ENCODE data around the gene ADAP1. TPM values are rescaled to one million over a fixed set of nuclear protein-coding genes. Genes with fewer than 3 reads are reported as not detected.

ADAP1 gene
- total RNA-seq, 4 donors from 2014 or later = 84.9 to 360 (median 169) TPM

DNA sequence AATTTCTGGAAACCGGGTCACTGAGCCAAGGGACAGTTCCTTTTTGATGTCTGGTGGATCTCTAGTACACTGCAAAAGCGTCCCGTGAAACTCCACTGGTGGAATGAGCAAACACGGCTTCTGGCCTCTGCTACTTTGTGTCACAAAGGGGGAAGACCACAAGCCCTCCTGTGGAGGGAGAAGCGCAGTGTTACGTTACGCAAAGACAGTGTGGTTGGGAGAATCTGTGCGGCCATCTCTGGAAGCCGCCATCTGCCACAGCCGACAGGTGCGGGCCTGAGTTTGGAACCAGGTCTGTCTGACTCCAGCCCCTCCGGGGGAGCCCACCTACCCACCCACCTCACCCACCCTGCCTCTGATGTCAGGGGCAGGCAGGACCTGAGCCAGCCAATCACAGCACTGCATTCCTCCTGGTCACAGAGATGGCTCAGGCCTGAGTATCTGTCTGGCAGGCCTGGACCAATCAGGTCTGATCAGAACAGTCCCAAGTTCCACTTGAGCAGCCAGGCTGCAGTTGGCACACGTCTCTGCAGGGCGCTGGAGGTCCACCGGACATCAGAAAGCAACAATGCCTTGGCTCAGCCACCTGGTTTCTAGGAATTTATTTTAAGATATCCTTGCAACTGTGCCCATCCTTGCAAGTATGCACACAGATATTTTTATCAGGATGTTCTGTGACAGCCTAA lies 25.5 kb upstream of the ADAP1 start:
- Histone ChIP-seq H3K9me3 (no peaks in the 10 kb centered on the region), H3K27ac (no peak overlapping the region), H3K4me3 (no peak overlapping the region), H3K4me1 (peaks cover 10 to 44% (median 37%) of the 10 kb centered on the region in 4 donors), H3K36me3 (no peaks in the 10 kb centered on the region), H3K27me3 (peaks cover 16% of the 10 kb centered on the region)
- no peak for DNase-seq
- no peak for TF ChIP-seq POLR2AphosphoS5 (IDR thresholded peaks at IDR 0.05)
- intact Hi-C loops (cut with DNase I; ENCODE audit: low total_unique reads) = no loop called here
- in situ Hi-C loops (cut with MboI; ENCODE audit: low pct_ligation_motif_present in 1 of 4, low pct_unique_long_range_greater_than_20kb in 1 of 4, low sequenced_read_pairs in 3 of 4) = loop anchor here in 3 of 4 donors (25.0 kb wide), 2 partner anchors 157 to 182 kb away; partner anchors contain the start of gene ZFAND2A (in 2 of the 3)
- WGBS, 2 donors (ENCODE audit: low coverage in 1 of 2) = 77 to 95% methylated on average over 4 to 15 of the region's 15 CpGs

DNA sequence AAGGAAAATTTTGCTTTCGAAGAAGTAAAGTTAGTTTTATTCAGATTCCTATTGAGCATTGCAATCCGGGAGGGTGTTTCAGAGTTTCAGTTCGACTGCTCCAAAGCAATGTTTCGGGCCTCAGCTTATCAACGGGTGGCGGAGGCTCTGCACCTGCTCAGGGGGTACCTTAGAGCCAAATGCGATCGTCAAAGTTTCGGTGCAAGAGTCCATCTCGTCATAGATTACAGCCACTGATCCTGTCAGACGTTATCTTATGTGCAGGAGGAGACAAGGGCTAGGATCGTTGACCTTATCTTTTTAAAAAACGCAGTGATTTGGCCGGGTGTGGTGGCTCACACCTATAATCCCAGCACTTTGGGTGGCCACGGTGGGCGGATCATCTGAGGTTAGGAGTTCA lies 24.7 kb upstream of the ADAP1 start:
- no peak overlapping the region for H3K4me3 ChIP-seq
- peaks cover 10 to 48% (median 42%) of the 10 kb centered on the region in 4 donors for H3K4me1 ChIP-seq
- H3K36me3 ChIP-seq = no peaks in the 10 kb centered on the region
- intact Hi-C loops (cut with DNase I; ENCODE audit: low total_unique reads) = no loop called here
- in situ Hi-C loops (cut with MboI; ENCODE audit: low pct_ligation_motif_present in 1 of 4, low pct_unique_long_range_greater_than_20kb in 1 of 4, low sequenced_read_pairs in 3 of 4) = loop anchor here in 3 of 4 donors (25.0 kb wide), 2 partner anchors 158 to 183 kb away; partner anchors contain the start of gene ZFAND2A (in 2 of the 3)
- WGBS, 2 donors (ENCODE audit: low coverage in 1 of 2) = 83 to 100% methylated on average over 2 to 16 of the region's 16 CpGs
- TF ChIP-seq, protein P1, sequence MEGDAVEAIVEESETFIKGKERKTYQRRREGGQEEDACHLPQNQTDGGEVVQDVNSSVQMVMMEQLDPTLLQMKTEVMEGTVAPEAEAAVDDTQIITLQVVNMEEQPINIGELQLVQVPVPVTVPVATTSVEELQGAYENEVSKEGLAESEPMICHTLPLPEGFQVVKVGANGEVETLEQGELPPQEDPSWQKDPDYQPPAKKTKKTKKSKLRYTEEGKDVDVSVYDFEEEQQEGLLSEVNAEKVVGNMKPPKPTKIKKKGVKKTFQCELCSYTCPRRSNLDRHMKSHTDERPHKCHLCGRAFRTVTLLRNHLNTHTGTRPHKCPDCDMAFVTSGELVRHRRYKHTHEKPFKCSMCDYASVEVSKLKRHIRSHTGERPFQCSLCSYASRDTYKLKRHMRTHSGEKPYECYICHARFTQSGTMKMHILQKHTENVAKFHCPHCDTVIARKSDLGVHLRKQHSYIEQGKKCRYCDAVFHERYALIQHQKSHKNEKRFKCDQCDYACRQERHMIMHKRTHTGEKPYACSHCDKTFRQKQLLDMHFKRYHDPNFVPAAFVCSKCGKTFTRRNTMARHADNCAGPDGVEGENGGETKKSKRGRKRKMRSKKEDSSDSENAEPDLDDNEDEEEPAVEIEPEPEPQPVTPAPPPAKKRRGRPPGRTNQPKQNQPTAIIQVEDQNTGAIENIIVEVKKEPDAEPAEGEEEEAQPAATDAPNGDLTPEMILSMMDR (IDR thresholded peaks at IDR 0.05) = no peak
- TF ChIP-seq POLR2AphosphoS5 (IDR thresholded peaks at IDR 0.05) (no peak), EP300 (IDR thresholded peaks at IDR 0.05; ENCODE audit: low read depth) (no peak), POLR2A (IDR thresholded peaks at IDR 0.05) (no peak)
- peaks cover 8% of the 10 kb centered on the region for H3K27me3 ChIP-seq
- no peaks in the 10 kb centered on the region for H3K9me3 ChIP-seq
- no peak for DNase-seq
- no peak overlapping the region for H3K27ac ChIP-seq

DNA sequence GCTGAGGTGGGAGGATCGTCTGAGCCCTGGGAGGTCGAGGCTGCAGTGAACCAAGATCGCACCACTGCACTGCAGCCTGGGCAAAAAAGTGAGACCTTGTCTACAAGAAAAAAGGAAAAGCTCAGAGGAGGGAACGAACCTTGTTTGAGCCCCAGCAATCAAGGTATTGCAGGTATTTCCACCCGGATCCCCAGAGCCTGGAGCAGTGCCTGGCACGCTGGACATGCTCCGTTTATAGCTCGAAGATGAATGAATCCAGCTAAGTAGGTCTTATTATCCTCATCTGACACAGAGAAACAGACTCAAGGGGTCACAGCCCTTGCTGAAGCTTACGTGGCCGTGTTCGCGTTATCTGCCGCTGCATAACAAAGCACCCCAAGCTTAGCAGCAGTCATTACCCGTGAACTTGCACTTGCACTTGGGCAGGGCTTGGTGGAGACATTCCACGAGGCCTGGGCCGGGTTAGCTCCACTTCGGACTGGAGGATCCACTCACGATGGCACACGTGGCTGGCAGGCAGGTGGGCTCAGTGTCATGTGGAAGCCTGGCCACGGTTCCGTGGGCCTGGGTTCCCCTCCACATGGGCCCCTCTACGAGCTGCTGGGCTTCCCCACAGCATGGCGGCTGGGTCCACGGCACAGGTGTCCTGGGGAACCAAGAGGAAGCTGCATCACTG lies 24.1 kb upstream of the ADAP1 start:
- peaks cover 6% of the 10 kb centered on the region for H3K27me3 ChIP-seq

DNA sequence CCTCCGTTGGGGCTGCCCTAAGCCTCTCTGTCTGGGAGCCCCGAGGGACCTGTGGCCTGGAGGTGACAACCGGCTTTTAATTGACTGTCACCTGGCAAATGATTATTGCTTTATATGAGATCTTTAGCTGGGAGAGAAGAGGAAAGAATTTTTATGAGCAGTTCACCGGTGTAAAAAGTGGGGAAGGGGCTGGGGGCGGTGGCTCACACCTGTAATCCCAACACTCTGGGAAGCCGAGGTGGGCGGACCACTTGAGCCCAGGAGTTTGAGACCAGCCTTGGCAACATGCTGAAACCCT lies 23.5 kb upstream of the ADAP1 start:
- H3K9me3 ChIP-seq = no peaks in the 10 kb centered on the region
- no peak for DNase-seq
- WGBS, 2 donors (ENCODE audit: low coverage in 1 of 2) = 28% methylated on average over 3 to 7 of the region's 7 CpGs
- H3K27me3 ChIP-seq = peaks cover under 1% of the 10 kb centered on the region
- no peak for TF ChIP-seq POLR2AphosphoS5 (IDR thresholded peaks at IDR 0.05)
- TF ChIP-seq, protein P1 (IDR thresholded peaks at IDR 0.05) = no peak
- no peak for TF ChIP-seq EP300 (IDR thresholded peaks at IDR 0.05; ENCODE audit: low read depth)
- no peak for TF ChIP-seq POLR2A (IDR thresholded peaks at IDR 0.05)
- intact Hi-C loops (cut with DNase I; ENCODE audit: low total_unique reads) = no loop called here
- peaks cover 20 to 56% (median 49%) of the 10 kb centered on the region in 4 donors for H3K4me1 ChIP-seq
- in situ Hi-C loops (cut with MboI; ENCODE audit: low pct_ligation_motif_present in 1 of 4, low pct_unique_long_range_greater_than_20kb in 1 of 4, low sequenced_read_pairs in 3 of 4) = loop anchor here in 3 of 4 donors (25.0 kb wide), 2 partner anchors 159 to 184 kb away; partner anchors contain the start of gene ZFAND2A (in 2 of the 3)
- H3K36me3 ChIP-seq = peaks cover 0 to 7% (median 0%) of the 10 kb centered on the region in 4 donors
- H3K27ac ChIP-seq = peak overlapping the region; percentile 98 to 99 (median 98)
- no peak overlapping the region for H3K4me3 ChIP-seq

More for the DNA sequence above, 24.1 kb upstream of the ADAP1 start:
- peaks cover 14 to 54% (median 48%) of the 10 kb centered on the region in 4 donors for H3K4me1 ChIP-seq
- no peak overlapping the region for H3K4me3 ChIP-seq
- no peak for DNase-seq
- intact Hi-C loops (cut with DNase I; ENCODE audit: low total_unique reads) = no loop called here
- WGBS, 2 donors (ENCODE audit: low coverage in 1 of 2) = 67% methylated on average over 3 to 24 of the region's 24 CpGs
- no peaks in the 10 kb centered on the region for H3K9me3 ChIP-seq
- peaks cover 0 to 1% (median 0%) of the 10 kb centered on the region in 4 donors for H3K36me3 ChIP-seq
- in situ Hi-C loops (cut with MboI; ENCODE audit: low pct_ligation_motif_present in 1 of 4, low pct_unique_long_range_greater_than_20kb in 1 of 4, low sequenced_read_pairs in 3 of 4) = loop anchor here in 3 of 4 donors (25.0 kb wide), 2 partner anchors 159 to 184 kb away; partner anchors contain the start of gene ZFAND2A (in 2 of the 3)
- peak overlapping the region; percentile 98 to 99 (median 98) for H3K27ac ChIP-seq
- TF ChIP-seq EP300 (IDR thresholded peaks at IDR 0.05; ENCODE audit: low read depth) (no peak), POLR2A (IDR thresholded peaks at IDR 0.05) (no peak), POLR2AphosphoS5 (IDR thresholded peaks at IDR 0.05) (no peak)
- TF ChIP-seq, protein P1 (IDR thresholded peaks at IDR 0.05) = no peak

All from transverse colon (tissue), 4 donors.